HepG2 (cell line): ENCODE data around the gene CHIC2. TPM values are rescaled to one million over a fixed set of nuclear protein-coding genes. Genes with fewer than 3 reads are reported as not detected.

Experiments used
- ATAC-seq: fragments of 200-7000 bp; cut with Tn5 transposase; 3 replicates; pipeline ENCODE4 v1.9.1; 2020; ENCODE audit warnings: mild to moderate bottlenecking, moderate library complexity
- BruUV-seq: library from RNA; stranded (reverse); fragments of 400-500 nt; replicated peaks from 2 replicates; lab custom pipeline; 2021; lab: Mats Ljungman, UMichigan
- CTCF ChIA-PET: fragments of 300-600 bp; formaldehyde crosslinking; extraction: SDS; loops from one replicate; lab custom pipeline; 2021; ENCODE audit warnings: low total read pairs, inconsistent platforms, low intra/inter-chr PET ratio; lab: Yijun Ruan, JAX
- POLR2A ChIA-PET: fragments of 350-600 bp; sonication (Branson Sonifier 250); formaldehyde crosslinking; loops from one replicate; lab custom pipeline; 2020; ENCODE audit warnings: antibody characterized with exemption, inconsistent platforms; lab: Yijun Ruan, JAX
- DNase-seq: peaks from one replicate; pipeline ENCODE4 v3.0.0-alpha.2; 2015; ENCODE audit warnings: low spot score
- FAIRE-seq: peaks from 3 replicates; lab custom pipeline; 2011; peaks lifted over from hg19 to GRCh38; lab: Jason Lieb, UNC
- H2AFZ ChIP-seq: one replicate; pipeline ENCODE4 v1.6.1; 2011; ENCODE audit warnings: low read length, inconsistent platforms
- H3K27ac ChIP-seq: fragments of 300-600 bp; 3 replicates; pipeline ENCODE4 v1.8.0; 2011; ENCODE audit warnings: mixed run types, mild to moderate bottlenecking, mixed read lengths, low read length, inconsistent platforms; ENCODE audit not compliant: insufficient read depth; ENCODE audit errors: extremely low read length
- H3K27me3 ChIP-seq, 2 experiments: fragments of 200-600 bp in 1 of 2; 2 replicates in 1 of 2; 3 replicates in 1 of 2; pipeline versions ENCODE4 v1.6.0 to v1.8.0; 2011; ENCODE audit warnings: low read length in 2 of 2, mild to moderate bottlenecking in 2 of 2, moderate library complexity in 2 of 2, inconsistent platforms in 1 of 2; ENCODE audit not compliant: insufficient read depth in 2 of 2, control insufficient read depth in 1 of 2
- H3K36me3 ChIP-seq, 2 experiments: fragments of 200-600 bp in 1 of 2; replicated peaks in 1 of 2; 2 replicates in 1 of 2; 3 replicates in 1 of 2; pipeline versions ENCODE4 v1.5.1 to v1.8.0; 2011; ENCODE audit warnings: low read length in 2 of 2, inconsistent platforms in 1 of 2; ENCODE audit not compliant: insufficient read depth in 2 of 2, control insufficient read depth in 1 of 2
- H3K4me1 ChIP-seq: 2 replicates; pipeline ENCODE4 v1.5.1; 2012; ENCODE audit warnings: low read length, inconsistent platforms; ENCODE audit not compliant: insufficient read depth
- H3K4me2 ChIP-seq: 2 replicates; pipeline ENCODE4 v1.6.0; 2011; ENCODE audit warnings: low read depth, low read length, inconsistent platforms
- H3K4me3 ChIP-seq, 3 experiments: fragments of 200-600 bp in 1 of 3; sonication (generic), shearing (Covaris generic) in 1 of 3; replicated peaks in 1 of 3; 2 replicates each; pipeline ENCODE4 v1.5.1; 2011 to 2016; ENCODE audit warnings: low read length in 3 of 3, inconsistent platforms in 2 of 3, low read depth in 2 of 3, mild to moderate bottlenecking in 2 of 3, control low read depth in 1 of 3, mixed read lengths in 1 of 3; ENCODE audit not compliant: insufficient read depth in 1 of 3
- H3K79me2 ChIP-seq: one replicate; pipeline ENCODE4 v1.6.1; 2011; ENCODE audit warnings: low read length, inconsistent platforms; ENCODE audit not compliant: insufficient read depth
- H3K9ac ChIP-seq: 2 replicates; pipeline ENCODE4 v1.6.0; 2011; ENCODE audit warnings: mild to moderate bottlenecking, low read depth, low read length, inconsistent platforms; ENCODE audit not compliant: insufficient read depth
- H3K9me3 ChIP-seq: 2 replicates; pipeline ENCODE4 v1.5.1; 2012; ENCODE audit warnings: mild to moderate bottlenecking, low read length
- H4K20me1 ChIP-seq: 2 replicates; pipeline ENCODE4 v1.6.0; 2011; ENCODE audit warnings: inconsistent platforms, mild to moderate bottlenecking, low read length, moderate library complexity; ENCODE audit not compliant: insufficient read depth
- ELF1 ChIP-seq: sonication (generic); formaldehyde crosslinking; IDR thresholded peaks from 2 replicates; pipeline ENCODE4 v1.4.0; 2020; ENCODE audit warnings: missing genetic modification reagents
- GPN1 ChIP-seq: sonication (generic); formaldehyde crosslinking; IDR thresholded peaks from 2 replicates; pipeline ENCODE4 v1.5.1; 2020; ENCODE audit warnings: missing genetic modification reagents, borderline replicate concordance
- IKZF1 ChIP-seq: fragments of 450-650 bp; IDR thresholded peaks from 2 replicates; pipeline ENCODE4 v1.7.1; 2016
- KDM3A ChIP-seq: IDR thresholded peaks from 2 replicates; pipeline ENCODE4 v1.6.1; 2018; ENCODE audit warnings: low read depth, missing compliant biosample characterization
- MAFF ChIP-seq: IDR thresholded peaks from 2 replicates; pipeline ENCODE4 v1.6.1; 2011; ENCODE audit warnings: low read depth, low read length, improper control_type of control experiment
- MTF2 ChIP-seq: sonication (generic); formaldehyde crosslinking; IDR thresholded peaks from 2 replicates; pipeline ENCODE4 v1.5.0; 2020; ENCODE audit warnings: missing genetic modification reagents, borderline replicate concordance
- NFATC3 ChIP-seq: sonication (generic); formaldehyde crosslinking; IDR thresholded peaks from 2 replicates; pipeline ENCODE4 v1.5.1; 2020; ENCODE audit warnings: mild to moderate bottlenecking, missing genetic modification reagents
- RARG ChIP-seq: sonication (generic); formaldehyde crosslinking; IDR thresholded peaks from 2 replicates; pipeline ENCODE4 v1.4.0; 2020; ENCODE audit warnings: low read depth, mild to moderate bottlenecking, missing genetic modification reagents
- SIX1 ChIP-seq: sonication (generic); formaldehyde crosslinking; IDR thresholded peaks from 2 replicates; pipeline ENCODE4 v1.4.0; 2020; ENCODE audit warnings: missing genetic modification reagents, borderline replicate concordance
- ZNF614 ChIP-seq: IDR thresholded peaks from 2 replicates; pipeline ENCODE4 v1.6.1; 2018; ENCODE audit warnings: missing biosample characterization, missing genetic modification reagents, inconsistent platforms, borderline replicate concordance
- WGBS: methylation state at CpG from one replicate; pipeline ENCODE4 v1.1.6; 2017; ENCODE audit warnings: low lambda C conversion rate; 5-methylcytosine and 5-hydroxymethylcytosine counted together
- in situ Hi-C: cut with HindIII; loops from 2 replicates; pipeline ENCODE4 v1.10.0; 2017; ENCODE audit warnings: low pct_unique_long_range_greater_than_20kb; ENCODE audit not compliant: extremely low pct_ligation_motif_present
- intact Hi-C: fragments of 100-400 bp; cut with micrococcal nuclease; formaldehyde crosslinking; loops from one replicate; pipeline ENCODE4 v1.10.0; 2022; ENCODE audit not compliant: unreplicated experiment
- polyA plus RNA-seq, 8 experiments: library from polyadenylated mRNA; depleted of rRNA in 3 of 8; stranded (reverse) in 7 of 8; unstranded in 1 of 8; fragments of >200 nt; fragmentation: Illumina TruSeq in 4 of 8; extraction: Trizol in 4 of 8; gene quantifications; 2 replicates each; pipeline versions ENCODE4 v1.2.1 to v1.2.3, GENCODE V29; 2011 to 2016; ENCODE audit warnings: low read depth in 4 of 8, missing spikeins in 1 of 8, mixed read lengths in 1 of 8; ENCODE audit not compliant: insufficient read depth in 1 of 8
- total RNA-seq, 5 experiments: library from RNA; depleted of rRNA; stranded (reverse); fragments of >200 nt; fragmentation: Illumina TruSeq; extraction: Trizol; gene quantifications; 2 replicates each; pipeline ENCODE4 v1.2.3, GENCODE V29; 2016; ENCODE audit warnings: low read depth in 1 of 5
- TF ChIP-seq, protein P1 (sequence below): sonication (generic); formaldehyde crosslinking; IDR thresholded peaks from 2 replicates; pipeline ENCODE4 v1.9.0; 2021; ENCODE audit warnings: missing genetic modification reagents, borderline replicate concordance
- TF ChIP-seq, protein P2 (sequence below): sonication (generic); formaldehyde crosslinking; conservative IDR thresholded peaks from 2 replicates; pipeline ENCODE4 v1.8.0; 2022; ENCODE audit warnings: missing genetic modification reagents
- TF ChIP-seq, protein P3 (sequence below), 2 experiments: sonication (generic) in 1 of 2; formaldehyde crosslinking in 1 of 2; IDR thresholded peaks; 2 replicates each; pipeline versions ENCODE4 v1.4.0 to v1.6.1; 2018 to 2020; ENCODE audit warnings: missing genetic modification reagents in 2 of 2, borderline replicate concordance in 1 of 2, low read depth in 1 of 2, mild to moderate bottlenecking in 1 of 2, missing biosample characterization in 1 of 2
- TF ChIP-seq, protein P4 (sequence below): sonication (generic); formaldehyde crosslinking; conservative IDR thresholded peaks from 2 replicates; pipeline ENCODE4 v1.4.0; 2020; ENCODE audit warnings: missing genetic modification reagents

Gene CHIC2
- total and polyA plus RNA-seq, 2 of the 13 experiments (the other 11 are each of a cell fraction or from before 2014, with no cell fraction given) = 10.0 to 17.2 TPM

DNA sequence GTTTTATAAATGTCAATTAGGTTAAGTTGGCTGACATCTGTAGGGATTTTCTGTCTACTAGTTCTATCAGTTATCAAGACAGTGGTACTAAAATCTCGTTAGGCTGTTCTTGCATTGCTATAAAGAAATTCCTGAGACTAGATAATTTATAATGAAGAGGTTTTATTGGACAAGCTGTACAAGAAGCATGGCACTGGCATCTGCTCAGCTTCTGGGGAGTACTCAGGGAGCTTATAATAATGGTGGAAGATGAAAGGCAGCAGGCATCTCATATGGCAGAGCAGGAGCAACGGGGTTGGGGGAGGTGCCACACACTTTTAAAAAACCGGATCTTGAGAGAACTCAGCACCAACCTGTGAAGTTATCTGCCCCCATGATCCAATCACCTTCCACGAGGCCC, 28.2 kb downstream of the CHIC2 start:
- no peak overlapping the region for H2AFZ ChIP-seq
- ATAC-seq (no peak), FAIRE-seq (no peak), DNase-seq (no peak)
- H3K79me2 ChIP-seq = no peaks in the 10 kb centered on the region
- no peak overlapping the region for H3K27ac ChIP-seq
- H3K36me3 ChIP-seq = peaks cover 0 to 6% of the 10 kb centered on the region in 2 experiments; a peak in 2 of 5 replicates
- H3K9me3 ChIP-seq = no peaks in the 10 kb centered on the region
- no TSS peak for BruUV-seq
- CTCF ChIA-PET = no interaction called here
- H3K4me3 ChIP-seq = no peak overlapping the region
- no peak overlapping the region for H3K4me2 ChIP-seq
- 93% methylated on average over 4 of the region's 4 CpGs for WGBS
- POLR2A ChIA-PET = no interaction called here
- no peaks in the 10 kb centered on the region for H3K27me3 ChIP-seq
- in situ Hi-C loops (no loop called here), intact Hi-C loops (no loop called here)
- TF ChIP-seq, protein P1, sequence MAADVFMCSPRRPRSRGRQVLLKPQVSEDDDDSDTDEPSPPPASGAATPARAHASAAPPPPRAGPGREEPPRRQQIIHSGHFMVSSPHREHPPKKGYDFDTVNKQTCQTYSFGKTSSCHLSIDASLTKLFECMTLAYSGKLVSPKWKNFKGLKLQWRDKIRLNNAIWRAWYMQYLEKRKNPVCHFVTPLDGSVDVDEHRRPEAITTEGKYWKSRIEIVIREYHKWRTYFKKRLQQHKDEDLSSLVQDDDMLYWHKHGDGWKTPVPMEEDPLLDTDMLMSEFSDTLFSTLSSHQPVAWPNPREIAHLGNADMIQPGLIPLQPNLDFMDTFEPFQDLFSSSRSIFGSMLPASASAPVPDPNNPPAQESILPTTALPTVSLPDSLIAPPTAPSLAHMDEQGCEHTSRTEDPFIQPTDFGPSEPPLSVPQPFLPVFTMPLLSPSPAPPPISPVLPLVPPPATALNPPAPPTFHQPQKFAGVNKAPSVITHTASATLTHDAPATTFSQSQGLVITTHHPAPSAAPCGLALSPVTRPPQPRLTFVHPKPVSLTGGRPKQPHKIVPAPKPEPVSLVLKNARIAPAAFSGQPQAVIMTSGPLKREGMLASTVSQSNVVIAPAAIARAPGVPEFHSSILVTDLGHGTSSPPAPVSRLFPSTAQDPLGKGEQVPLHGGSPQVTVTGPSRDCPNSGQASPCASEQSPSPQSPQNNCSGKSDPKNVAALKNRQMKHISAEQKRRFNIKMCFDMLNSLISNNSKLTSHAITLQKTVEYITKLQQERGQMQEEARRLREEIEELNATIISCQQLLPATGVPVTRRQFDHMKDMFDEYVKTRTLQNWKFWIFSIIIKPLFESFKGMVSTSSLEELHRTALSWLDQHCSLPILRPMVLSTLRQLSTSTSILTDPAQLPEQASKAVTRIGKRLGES (CRISPR knock-in tag) = no peak
- TF ChIP-seq GPN1 (CRISPR knock-in tag) (no peak), IKZF1 (no peak), ZNF614 (CRISPR knock-in tag) (no peak), MTF2 (no peak), RARG (CRISPR knock-in tag) (no peak), NFATC3 (CRISPR knock-in tag) (no peak), KDM3A (CRISPR knock-in tag) (no peak), MAFF (no peak), SIX1 (CRISPR knock-in tag) (no peak), ELF1 (CRISPR knock-in tag) (no peak)
- TF ChIP-seq, protein P2, sequence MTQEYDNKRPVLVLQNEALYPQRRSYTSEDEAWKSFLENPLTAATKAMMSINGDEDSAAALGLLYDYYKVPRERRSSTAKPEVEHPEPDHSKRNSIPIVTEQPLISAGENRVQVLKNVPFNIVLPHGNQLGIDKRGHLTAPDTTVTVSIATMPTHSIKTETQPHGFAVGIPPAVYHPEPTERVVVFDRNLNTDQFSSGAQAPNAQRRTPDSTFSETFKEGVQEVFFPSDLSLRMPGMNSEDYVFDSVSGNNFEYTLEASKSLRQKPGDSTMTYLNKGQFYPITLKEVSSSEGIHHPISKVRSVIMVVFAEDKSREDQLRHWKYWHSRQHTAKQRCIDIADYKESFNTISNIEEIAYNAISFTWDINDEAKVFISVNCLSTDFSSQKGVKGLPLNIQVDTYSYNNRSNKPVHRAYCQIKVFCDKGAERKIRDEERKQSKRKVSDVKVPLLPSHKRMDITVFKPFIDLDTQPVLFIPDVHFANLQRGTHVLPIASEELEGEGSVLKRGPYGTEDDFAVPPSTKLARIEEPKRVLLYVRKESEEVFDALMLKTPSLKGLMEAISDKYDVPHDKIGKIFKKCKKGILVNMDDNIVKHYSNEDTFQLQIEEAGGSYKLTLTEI = no peak
- TF ChIP-seq, protein P3, sequence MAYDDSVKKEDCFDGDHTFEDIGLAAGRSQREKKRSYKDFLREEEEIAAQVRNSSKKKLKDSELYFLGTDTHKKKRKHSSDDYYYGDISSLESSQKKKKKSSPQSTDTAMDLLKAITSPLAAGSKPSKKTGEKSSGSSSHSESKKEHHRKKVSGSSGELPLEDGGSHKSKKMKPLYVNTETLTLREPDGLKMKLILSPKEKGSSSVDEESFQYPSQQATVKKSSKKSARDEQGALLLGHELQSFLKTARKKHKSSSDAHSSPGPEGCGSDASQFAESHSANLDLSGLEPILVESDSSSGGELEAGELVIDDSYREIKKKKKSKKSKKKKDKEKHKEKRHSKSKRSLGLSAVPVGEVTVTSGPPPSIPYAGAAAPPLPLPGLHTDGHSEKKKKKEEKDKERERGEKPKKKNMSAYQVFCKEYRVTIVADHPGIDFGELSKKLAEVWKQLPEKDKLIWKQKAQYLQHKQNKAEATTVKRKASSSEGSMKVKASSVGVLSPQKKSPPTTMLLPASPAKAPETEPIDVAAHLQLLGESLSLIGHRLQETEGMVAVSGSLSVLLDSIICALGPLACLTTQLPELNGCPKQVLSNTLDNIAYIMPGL (CRISPR knock-in tag; IDR thresholded peaks at IDR 0.05; ENCODE audit: borderline replicate concordance in 1 of 2, low read depth in 1 of 2) = no peak
- TF ChIP-seq, protein P4, sequence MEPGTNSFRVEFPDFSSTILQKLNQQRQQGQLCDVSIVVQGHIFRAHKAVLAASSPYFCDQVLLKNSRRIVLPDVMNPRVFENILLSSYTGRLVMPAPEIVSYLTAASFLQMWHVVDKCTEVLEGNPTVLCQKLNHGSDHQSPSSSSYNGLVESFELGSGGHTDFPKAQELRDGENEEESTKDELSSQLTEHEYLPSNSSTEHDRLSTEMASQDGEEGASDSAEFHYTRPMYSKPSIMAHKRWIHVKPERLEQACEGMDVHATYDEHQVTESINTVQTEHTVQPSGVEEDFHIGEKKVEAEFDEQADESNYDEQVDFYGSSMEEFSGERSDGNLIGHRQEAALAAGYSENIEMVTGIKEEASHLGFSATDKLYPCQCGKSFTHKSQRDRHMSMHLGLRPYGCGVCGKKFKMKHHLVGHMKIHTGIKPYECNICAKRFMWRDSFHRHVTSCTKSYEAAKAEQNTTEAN = no peak
- H3K9ac ChIP-seq = no peak overlapping the region
- peaks cover 5% of the 10 kb centered on the region for H3K4me1 ChIP-seq
- H4K20me1 ChIP-seq = peaks cover 3% of the 10 kb centered on the region; the same call in 1 of the 2 replicates
